Hepatic stellate cell (primary cell): ENCODE data around the gene BMPR1B.
"Not testable (repeated sequence)": the region's sequence is repeated elsewhere in the genome, so short reads cannot be mapped to it uniquely, and the experiment has no call there.

ENCODE experiments used
- DNase-seq: peaks from one replicate; pipeline ENCODE4 v3.0.0; 2011; ENCODE audit warnings: low spot score

Gene BMPR1B

GRCh38 chr4:95091272-95091671 lies 333.5 kb downstream of the BMPR1B start:
- DNase-seq = no peak

GRCh38 chr4:95092766-95093165 lies 335.0 kb downstream of the BMPR1B start:
- no peak for DNase-seq

GRCh38 chr4:95093460-95093859 lies 335.7 kb downstream of the BMPR1B start:
- DNase-seq = no peak

- no peak for DNase-seq
Observed at GRCh38 chr4:95093936-95094929, 336.5 kb downstream of the BMPR1B start.

GRCh38 chr4:95095348-95095974 lies 337.7 kb downstream of the BMPR1B start:
- no peak for DNase-seq

GRCh38 chr4:95102162-95102790 lies 344.5 kb downstream of the BMPR1B start:
- DNase-seq = no peak

GRCh38 chr4:95105112-95105511 lies 347.4 kb downstream of the BMPR1B start:
- no peak for DNase-seq

GRCh38 chr4:95105983-95106382 lies 348.2 kb downstream of the BMPR1B start:
- DNase-seq = no peak

- DNase-seq = no peak
Observed at GRCh38 chr4:95106408-95106928, 348.7 kb downstream of the BMPR1B start.

- no peak for DNase-seq
Observed at GRCh38 chr4:95107004-95107403, 349.2 kb downstream of the BMPR1B start.

GRCh38 chr4:95107635-95108034 lies 349.9 kb downstream of the BMPR1B start:
- DNase-seq = no peak

GRCh38 chr4:95108883-95109421 lies 351.2 kb downstream of the BMPR1B start:
- DNase-seq = no peak

GRCh38 chr4:95114521-95114920 lies 356.8 kb downstream of the BMPR1B start:
- no peak for DNase-seq

- DNase-seq = no peak
Observed at GRCh38 chr4:95118497-95118896, 360.7 kb downstream of the BMPR1B start.

GRCh38 chr4:95120456-95120855 lies 362.7 kb downstream of the BMPR1B start:
- DNase-seq = no peak

- DNase-seq = no peak
Observed at GRCh38 chr4:95122001-95122400, 364.2 kb downstream of the BMPR1B start.

- DNase-seq = peak; percentile 29
Observed at GRCh38 chr4:95124906-95125504, 367.2 kb downstream of the BMPR1B start.

- no peak for DNase-seq
Observed at GRCh38 chr4:95129031-95129430, 371.3 kb downstream of the BMPR1B start.

GRCh38 chr4:95129821-95130311 lies 372.1 kb downstream of the BMPR1B start:
- peak; percentile 64 for DNase-seq

GRCh38 chr4:95134016-95134415 lies 376.3 kb downstream of the BMPR1B start:
- DNase-seq = not testable (repeated sequence)

GRCh38 chr4:95139424-95139823 lies 381.7 kb downstream of the BMPR1B start:
- DNase-seq = not testable (repeated sequence)

GRCh38 chr4:95141361-95141760 lies 383.6 kb downstream of the BMPR1B start:
- DNase-seq = no peak
